HG03457 (cell line): ENCODE results near the gene AHCTF1.
"Not testable (repeated sequence)": the region's sequence is repeated elsewhere in the genome, so short reads cannot be mapped to it uniquely, and the experiment has no call there.

Experiments
- ATAC-seq: cut with Tn5 transposase; IDR thresholded peaks from one replicate; pipeline ENCODE4 v1.9.1; 2021; ENCODE audit warnings: moderate number of reproducible peaks; ENCODE audit not compliant: unreplicated experiment

AHCTF1 gene

GRCh38 chr1:246843876-246844275 lies 87.9 kb downstream of the AHCTF1 start:
- no peak for ATAC-seq

- ATAC-seq: not testable (repeated sequence)
Measured at GRCh38 chr1:246840761-246841160, 91.0 kb downstream of the AHCTF1 start.

- ATAC-seq: no peak
Measured at GRCh38 chr1:246838118-246838456, 93.7 kb downstream of the AHCTF1 start.

GRCh38 chr1:246837418-246838117 lies 94.2 kb downstream of the AHCTF1 start:
- ATAC-seq: no peak

- no peak for ATAC-seq
Measured at GRCh38 chr1:246836209-246836966, 95.4 kb downstream of the AHCTF1 start.

- no peak for ATAC-seq
Measured at GRCh38 chr1:246831543-246831942, 100.2 kb downstream of the AHCTF1 start.

- ATAC-seq: no peak
Measured at GRCh38 chr1:246828818-246829217, 102.9 kb downstream of the AHCTF1 start.

GRCh38 chr1:246827396-246827795 lies 104.4 kb downstream of the AHCTF1 start:
- ATAC-seq: no peak

GRCh38 chr1:246825557-246826175 lies 106.1 kb downstream of the AHCTF1 start:
- ATAC-seq: no peak

GRCh38 chr1:246824541-246824940 lies 107.2 kb downstream of the AHCTF1 start:
- no peak for ATAC-seq

GRCh38 chr1:246822154-246822553 lies 109.6 kb downstream of the AHCTF1 start:
- ATAC-seq: not testable (repeated sequence)

- ATAC-seq: no peak
Measured at GRCh38 chr1:246820666-246821065, 111.1 kb downstream of the AHCTF1 start.

GRCh38 chr1:246817778-246818177 lies 114.0 kb downstream of the AHCTF1 start:
- not testable (repeated sequence) for ATAC-seq

GRCh38 chr1:246815693-246816270 lies 116.0 kb downstream of the AHCTF1 start:
- ATAC-seq: no peak

GRCh38 chr1:246814890-246815289 lies 116.9 kb downstream of the AHCTF1 start:
- no peak for ATAC-seq

- not testable (repeated sequence) for ATAC-seq
Measured at GRCh38 chr1:246813325-246813724, 118.4 kb downstream of the AHCTF1 start.

GRCh38 chr1:246811985-246812384 lies 119.8 kb downstream of the AHCTF1 start:
- ATAC-seq: no peak

- ATAC-seq: no peak
Measured at GRCh38 chr1:246809473-246809872, 122.3 kb downstream of the AHCTF1 start.

- no peak for ATAC-seq
Measured at GRCh38 chr1:246805135-246805716, 126.5 kb downstream of the AHCTF1 start.

GRCh38 chr1:246803883-246804282 lies 127.9 kb downstream of the AHCTF1 start:
- no peak for ATAC-seq

GRCh38 chr1:246803373-246803772 lies 128.4 kb downstream of the AHCTF1 start:
- ATAC-seq: no peak
